Heart left ventricle (tissue), 13 donors: ENCODE measurements around the gene TFB1M.

ENCODE experiments used
- POLR2A ChIP-seq, 2 donors: fragments of 450-650 bp; IDR thresholded peaks; one replicate each; pipeline ENCODE4 v1.6.1; 2017; ENCODE audit warnings: antibody characterized with exemption in 2 of 2, mild to moderate bottlenecking in 2 of 2, moderate library complexity in 2 of 2
- TF ChIP-seq, protein P1 (sequence below), 12 donors: fragments of 200-600 bp; sonication (generic) in 4 of 12; IDR thresholded peaks; one replicate each; pipeline versions ENCODE4 v1.5.0 to v1.8.0; 2018 to 2022; ENCODE audit warnings: antibody characterized with exemption in 12 of 12, mild to moderate bottlenecking in 5 of 12
- donor health status: ischemic (EF 13 %, LVEDD 7.1; RV severe dilation, severe dysfunction).
- donor health status: DM: no; HTN: yes; CAD: no.
- donor health status: DM: no; HTN: no; CAD: no.
- donor health status: ischemic (EF 25% LVEDD 6.9; RV normal size, moderate dysfunction).
- donor health status: ischemic (EF 25% LVEDD 5.7; RV mildly dilated, moderate dysfunction).
- donor health status: ischemic (EF 35%, LVEDD 5.7; RV mildly dilated, moderate dysfunction).
- donor health status: nonischemic (EF 11% LVEDD 7.7; RV severe dilation, severe dysfunction).
- donor health status: DM: yes; HTN: yes; CAD: no.
- donor health status: PGD.
- donor health status: ischemic (EF 29% LVEDD 5.4; RV normal size, mild dysfunction).
- donor health status: nonischemic (EF 23%, LVEDD 6.1; RV moderate dilation, normal function).

- TF ChIP-seq, protein P1, sequence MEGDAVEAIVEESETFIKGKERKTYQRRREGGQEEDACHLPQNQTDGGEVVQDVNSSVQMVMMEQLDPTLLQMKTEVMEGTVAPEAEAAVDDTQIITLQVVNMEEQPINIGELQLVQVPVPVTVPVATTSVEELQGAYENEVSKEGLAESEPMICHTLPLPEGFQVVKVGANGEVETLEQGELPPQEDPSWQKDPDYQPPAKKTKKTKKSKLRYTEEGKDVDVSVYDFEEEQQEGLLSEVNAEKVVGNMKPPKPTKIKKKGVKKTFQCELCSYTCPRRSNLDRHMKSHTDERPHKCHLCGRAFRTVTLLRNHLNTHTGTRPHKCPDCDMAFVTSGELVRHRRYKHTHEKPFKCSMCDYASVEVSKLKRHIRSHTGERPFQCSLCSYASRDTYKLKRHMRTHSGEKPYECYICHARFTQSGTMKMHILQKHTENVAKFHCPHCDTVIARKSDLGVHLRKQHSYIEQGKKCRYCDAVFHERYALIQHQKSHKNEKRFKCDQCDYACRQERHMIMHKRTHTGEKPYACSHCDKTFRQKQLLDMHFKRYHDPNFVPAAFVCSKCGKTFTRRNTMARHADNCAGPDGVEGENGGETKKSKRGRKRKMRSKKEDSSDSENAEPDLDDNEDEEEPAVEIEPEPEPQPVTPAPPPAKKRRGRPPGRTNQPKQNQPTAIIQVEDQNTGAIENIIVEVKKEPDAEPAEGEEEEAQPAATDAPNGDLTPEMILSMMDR (IDR thresholded peaks at IDR 0.05), result no peak
- no peak for TF ChIP-seq POLR2A (IDR thresholded peaks at IDR 0.05)
Observed at GRCh38 chr6:155264693-155265320, 49.5 kb downstream of the TFB1M start.
